ENCODE data around the gene CDK2.
A peak's percentile ranks its signal among the peaks of the same experiment; 100 is the strongest.

Gene CDK2

DNA sequence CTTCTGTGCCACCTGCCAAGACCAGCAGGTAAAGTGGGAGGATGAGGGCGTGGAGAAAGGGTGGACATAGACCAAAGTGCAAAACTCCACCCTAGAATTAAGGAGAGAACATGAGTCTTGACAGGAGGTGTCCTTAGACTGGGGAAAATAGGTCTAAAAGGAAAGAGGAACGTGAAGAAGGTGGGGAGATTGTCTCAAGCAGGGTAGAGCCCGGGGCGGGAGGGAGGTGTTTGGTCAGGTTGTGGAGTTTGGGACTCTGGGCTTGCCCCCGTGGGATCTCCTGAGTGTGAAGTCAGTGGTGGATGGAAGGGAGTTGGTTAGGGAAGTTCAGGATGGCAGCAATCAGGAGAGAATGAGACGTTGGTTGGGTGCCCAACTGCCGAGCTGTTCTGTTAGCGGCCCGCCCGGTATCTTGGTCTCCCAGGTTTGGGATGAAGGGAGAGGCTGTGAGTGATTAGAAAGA is 35.3 kb upstream of the CDK2 start:
- no peaks in the 10 kb centered on the region for H3K27me3 ChIP-seq (ENCODE audit: control insufficient read depth, insufficient read depth, low read length)
- H3K9me3 ChIP-seq (replicated peaks; ENCODE audit: low read length) = no peaks in the 10 kb centered on the region
- H3K4me1 ChIP-seq (ENCODE audit: control insufficient read depth, insufficient read depth, low read length) = peaks cover 37% of the 10 kb centered on the region
- H3K9ac ChIP-seq (ENCODE audit: low read depth, low read length) = peak overlapping the region; percentile 87
- H3K4me3 ChIP-seq (ENCODE audit: low read length) = peak overlapping the region; percentile 89
- peak overlapping the region; percentile 96 for H3K4me2 ChIP-seq (ENCODE audit: low read length)
- H3K36me3 ChIP-seq (ENCODE audit: insufficient read depth, low read length) = no peaks in the 10 kb centered on the region

- no peaks in the 10 kb centered on the region for H3K36me3 ChIP-seq (ENCODE audit: insufficient read depth, low read length)
- peak overlapping the region; percentile 87 for H3K9ac ChIP-seq (ENCODE audit: low read depth, low read length)
- no peaks in the 10 kb centered on the region for H3K9me3 ChIP-seq (replicated peaks; ENCODE audit: low read length)
- H3K4me3 ChIP-seq (ENCODE audit: low read length) = peak overlapping the region; percentile 89
- peaks cover 37% of the 10 kb centered on the region for H3K4me1 ChIP-seq (ENCODE audit: control insufficient read depth, insufficient read depth, low read length)
- H3K27me3 ChIP-seq (ENCODE audit: control insufficient read depth, insufficient read depth, low read length) = no peaks in the 10 kb centered on the region
- H3K4me2 ChIP-seq (ENCODE audit: low read length) = peak overlapping the region; percentile 96
These were observed 34.7 kb upstream of the CDK2 start for GRCh38 chr12:55931780-55932550.

- H3K4me1 ChIP-seq (ENCODE audit: control insufficient read depth, insufficient read depth, low read length) = peaks cover 38% of the 10 kb centered on the region
- peak overlapping the region; percentile 87 for H3K9ac ChIP-seq (ENCODE audit: low read depth, low read length)
These were observed 34.1 kb upstream of the CDK2 start for GRCh38 chr12:55932551-55932910.

DNA sequence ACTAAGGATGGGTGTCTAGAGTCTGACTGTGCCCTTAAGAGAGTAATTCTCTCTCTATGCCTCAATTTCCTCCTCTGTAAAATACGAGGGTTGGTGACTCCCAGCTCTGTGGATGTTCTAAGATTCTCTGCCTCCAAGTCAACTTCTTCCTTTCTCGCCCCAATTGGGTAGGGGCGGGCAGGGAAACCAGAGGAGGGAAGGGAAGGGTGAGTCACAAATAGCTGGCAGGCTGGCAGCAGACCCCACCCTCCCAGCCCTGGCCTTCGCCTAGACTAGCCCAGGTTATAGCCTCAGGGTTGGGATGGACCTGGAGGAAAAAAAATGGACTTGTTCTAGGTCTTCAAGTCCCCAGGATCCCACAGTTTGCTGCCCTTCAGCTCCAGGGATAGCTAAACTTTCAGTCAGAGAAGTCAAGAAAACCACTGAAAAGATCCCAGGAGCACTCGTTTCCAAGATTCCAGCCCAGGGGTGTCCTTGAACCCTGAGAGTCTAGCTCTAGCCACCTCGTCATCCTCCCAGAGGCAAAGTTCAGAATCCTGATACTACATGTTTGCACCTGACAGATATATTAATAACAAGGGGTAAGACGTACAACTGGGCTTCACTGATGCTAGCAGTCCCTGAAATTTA is 33.3 kb upstream of the CDK2 start:
- Histone ChIP-seq H3K4me2 (ENCODE audit: low read length) (peak overlapping the region; percentile 96), H3K27me3 (ENCODE audit: control insufficient read depth, insufficient read depth, low read length) (no peaks in the 10 kb centered on the region), H3K9me3 (replicated peaks; ENCODE audit: low read length) (no peaks in the 10 kb centered on the region), H3K36me3 (ENCODE audit: insufficient read depth, low read length) (no peaks in the 10 kb centered on the region), H3K4me1 (ENCODE audit: control insufficient read depth, insufficient read depth, low read length) (peaks cover 45% of the 10 kb centered on the region), H3K9ac (ENCODE audit: low read depth, low read length) (peak overlapping the region; percentile 87), H3K4me3 (ENCODE audit: low read length) (peak overlapping the region; percentile 89)

More at GRCh38 chr12:55932551-55932910, 34.1 kb upstream of the CDK2 start:
- Histone ChIP-seq H3K27me3 (ENCODE audit: control insufficient read depth, insufficient read depth, low read length) (no peaks in the 10 kb centered on the region), H3K36me3 (ENCODE audit: insufficient read depth, low read length) (no peaks in the 10 kb centered on the region), H3K4me2 (ENCODE audit: low read length) (peak overlapping the region; percentile 96), H3K9me3 (replicated peaks; ENCODE audit: low read length) (no peaks in the 10 kb centered on the region), H3K4me3 (ENCODE audit: low read length) (peak overlapping the region; percentile 89)

DNA sequence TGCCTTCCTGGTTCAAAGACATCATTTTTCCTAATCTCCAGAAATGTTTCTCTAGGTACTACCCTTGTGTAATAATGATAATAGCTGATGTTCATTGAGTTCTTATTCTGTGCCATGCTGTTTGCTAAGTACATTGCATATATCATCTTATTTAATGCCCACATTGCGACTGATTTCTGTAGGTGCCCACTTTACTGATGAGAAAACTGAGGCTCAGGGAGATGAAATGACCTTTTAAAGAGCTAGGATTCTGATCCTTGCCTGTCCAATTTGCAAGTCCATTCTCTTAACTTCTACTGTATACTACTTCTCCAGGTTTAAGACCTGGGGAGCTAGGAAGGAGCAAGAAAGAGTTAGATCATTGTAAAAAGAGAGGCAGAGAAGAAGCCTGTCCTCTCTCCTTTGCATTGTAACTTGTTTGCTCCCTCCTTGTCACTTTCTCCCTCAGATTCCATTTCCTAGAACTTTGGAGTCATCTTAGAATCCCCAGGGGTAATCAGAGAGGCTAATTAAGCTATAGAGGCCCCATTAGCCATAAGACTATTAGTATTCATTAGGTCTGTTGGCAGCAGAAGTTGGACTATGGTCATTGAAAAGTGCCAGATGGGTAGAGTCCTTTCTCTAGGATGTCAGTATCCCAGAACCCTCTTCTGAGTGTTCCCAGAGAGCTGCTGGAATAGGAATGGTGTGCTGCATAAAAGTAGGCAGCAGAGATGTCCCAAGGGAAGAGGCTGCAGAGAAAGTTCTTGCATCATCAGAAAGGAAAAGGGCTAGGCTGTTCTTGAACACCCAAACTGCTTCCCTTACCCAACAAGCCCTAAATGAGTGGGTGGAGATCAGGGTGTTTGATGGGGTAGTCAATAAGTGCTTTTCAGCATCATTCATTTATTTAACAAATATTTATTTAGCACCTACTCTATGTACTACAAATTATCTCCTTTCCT is 32.6 kb upstream of the CDK2 start:
- Histone ChIP-seq H3K27me3 (ENCODE audit: control insufficient read depth, insufficient read depth, low read length) (no peaks in the 10 kb centered on the region), H3K36me3 (ENCODE audit: insufficient read depth, low read length) (peaks cover 6% of the 10 kb centered on the region), H3K4me2 (ENCODE audit: low read length) (peak overlapping the region; percentile 96), H3K4me3 (ENCODE audit: low read length) (peak overlapping the region; percentile 89), H3K9ac (ENCODE audit: low read depth, low read length) (no peak overlapping the region), H3K9me3 (replicated peaks; ENCODE audit: low read length) (no peaks in the 10 kb centered on the region), H3K4me1 (ENCODE audit: control insufficient read depth, insufficient read depth, low read length) (peaks cover 46% of the 10 kb centered on the region)

GRCh38 chr12:55934773-55935172 is 31.9 kb upstream of the CDK2 start:
- H3K27me3 ChIP-seq (ENCODE audit: control insufficient read depth, insufficient read depth, low read length) = no peaks in the 10 kb centered on the region
- no peak overlapping the region for H3K4me3 ChIP-seq (ENCODE audit: low read length)
- peaks cover 47% of the 10 kb centered on the region for H3K4me1 ChIP-seq (ENCODE audit: control insufficient read depth, insufficient read depth, low read length)
- peaks cover 9% of the 10 kb centered on the region for H3K36me3 ChIP-seq (ENCODE audit: insufficient read depth, low read length)
- no peaks in the 10 kb centered on the region for H3K9me3 ChIP-seq (replicated peaks; ENCODE audit: low read length)
- no peak overlapping the region for H3K9ac ChIP-seq (ENCODE audit: low read depth, low read length)
- no peak overlapping the region for H3K4me2 ChIP-seq (ENCODE audit: low read length)

DNA sequence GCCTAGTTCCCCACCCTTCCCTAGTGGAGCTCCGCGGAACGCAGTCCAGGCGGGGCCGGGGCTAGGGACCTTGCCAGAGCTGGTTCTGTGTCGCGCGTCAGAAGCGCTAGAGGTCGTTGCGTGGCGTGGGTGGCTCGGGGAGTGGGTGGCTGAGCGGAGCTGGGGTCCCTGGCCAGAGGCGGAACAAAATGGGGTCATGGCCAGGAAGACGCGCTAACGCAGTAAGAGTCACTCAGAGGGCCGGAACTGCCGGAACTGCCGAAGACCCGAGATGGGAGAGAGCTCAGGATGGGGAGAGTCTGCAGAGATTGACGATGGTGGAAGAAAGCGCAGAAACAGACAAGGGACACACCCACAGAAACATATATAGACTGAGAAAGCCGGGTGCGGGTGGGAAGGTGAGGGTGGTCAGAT is 30.9 kb upstream of the CDK2 start:
- Histone ChIP-seq H3K4me2 (ENCODE audit: low read length) (no peak overlapping the region), H3K9me3 (replicated peaks; ENCODE audit: low read length) (no peaks in the 10 kb centered on the region), H3K4me3 (ENCODE audit: low read length) (no peak overlapping the region), H3K9ac (ENCODE audit: low read depth, low read length) (no peak overlapping the region), H3K27me3 (ENCODE audit: control insufficient read depth, insufficient read depth, low read length) (no peaks in the 10 kb centered on the region), H3K4me1 (ENCODE audit: control insufficient read depth, insufficient read depth, low read length) (peaks cover 46% of the 10 kb centered on the region), H3K36me3 (ENCODE audit: insufficient read depth, low read length) (peaks cover 13% of the 10 kb centered on the region)

GRCh38 chr12:55937981-55938380 is 28.6 kb upstream of the CDK2 start:
- Histone ChIP-seq H3K9ac (ENCODE audit: low read depth, low read length) (peak overlapping the region; percentile 15), H3K36me3 (ENCODE audit: insufficient read depth, low read length) (peaks cover 35% of the 10 kb centered on the region), H3K4me3 (ENCODE audit: low read length) (no peak overlapping the region), H3K9me3 (replicated peaks; ENCODE audit: low read length) (no peaks in the 10 kb centered on the region), H3K27me3 (ENCODE audit: control insufficient read depth, insufficient read depth, low read length) (no peaks in the 10 kb centered on the region), H3K4me2 (ENCODE audit: low read length) (no peak overlapping the region), H3K4me1 (ENCODE audit: control insufficient read depth, insufficient read depth, low read length) (peaks cover 30% of the 10 kb centered on the region)

DNA sequence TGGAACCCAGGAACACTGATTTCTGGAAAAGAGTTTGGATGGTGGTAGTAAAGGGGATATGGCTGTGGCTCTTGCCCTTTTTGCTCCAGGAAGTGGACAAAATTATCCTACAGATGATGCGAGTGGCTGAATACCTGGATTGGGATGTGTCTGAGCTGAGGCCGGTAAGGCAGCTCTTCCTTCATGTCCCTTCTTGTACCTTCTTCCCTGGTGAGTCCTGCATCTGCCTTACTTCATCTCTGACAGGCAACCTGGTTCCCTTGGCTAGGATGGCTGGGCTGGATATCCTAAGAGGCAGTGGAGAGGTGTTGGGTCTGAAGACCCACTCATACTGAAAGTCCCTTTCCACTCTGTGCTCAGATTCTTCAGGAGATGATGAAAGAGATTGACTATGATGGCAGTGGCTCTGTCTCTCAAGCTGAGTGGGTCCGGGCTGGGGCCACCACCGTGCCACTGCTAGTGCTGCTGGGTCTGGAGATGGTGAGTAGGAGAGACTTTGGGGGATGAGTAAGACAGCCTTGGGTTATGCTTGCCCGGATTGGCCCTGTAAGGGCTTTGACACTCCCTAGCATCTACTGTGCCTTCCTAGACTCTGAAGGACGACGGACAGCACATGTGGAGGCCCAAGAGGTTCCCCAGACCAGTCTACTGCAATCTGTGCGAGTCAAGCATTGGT is 27.7 kb upstream of the CDK2 start:
- H3K4me3 ChIP-seq (ENCODE audit: low read length) = no peak overlapping the region
- no peaks in the 10 kb centered on the region for H3K27me3 ChIP-seq (ENCODE audit: control insufficient read depth, insufficient read depth, low read length)
- no peak overlapping the region for H3K4me2 ChIP-seq (ENCODE audit: low read length)
- peaks cover 40% of the 10 kb centered on the region for H3K36me3 ChIP-seq (ENCODE audit: insufficient read depth, low read length)
- peaks cover 20% of the 10 kb centered on the region for H3K4me1 ChIP-seq (ENCODE audit: control insufficient read depth, insufficient read depth, low read length)
- H3K9me3 ChIP-seq (replicated peaks; ENCODE audit: low read length) = no peaks in the 10 kb centered on the region
- H3K9ac ChIP-seq (ENCODE audit: low read depth, low read length) = no peak overlapping the region

DNA sequence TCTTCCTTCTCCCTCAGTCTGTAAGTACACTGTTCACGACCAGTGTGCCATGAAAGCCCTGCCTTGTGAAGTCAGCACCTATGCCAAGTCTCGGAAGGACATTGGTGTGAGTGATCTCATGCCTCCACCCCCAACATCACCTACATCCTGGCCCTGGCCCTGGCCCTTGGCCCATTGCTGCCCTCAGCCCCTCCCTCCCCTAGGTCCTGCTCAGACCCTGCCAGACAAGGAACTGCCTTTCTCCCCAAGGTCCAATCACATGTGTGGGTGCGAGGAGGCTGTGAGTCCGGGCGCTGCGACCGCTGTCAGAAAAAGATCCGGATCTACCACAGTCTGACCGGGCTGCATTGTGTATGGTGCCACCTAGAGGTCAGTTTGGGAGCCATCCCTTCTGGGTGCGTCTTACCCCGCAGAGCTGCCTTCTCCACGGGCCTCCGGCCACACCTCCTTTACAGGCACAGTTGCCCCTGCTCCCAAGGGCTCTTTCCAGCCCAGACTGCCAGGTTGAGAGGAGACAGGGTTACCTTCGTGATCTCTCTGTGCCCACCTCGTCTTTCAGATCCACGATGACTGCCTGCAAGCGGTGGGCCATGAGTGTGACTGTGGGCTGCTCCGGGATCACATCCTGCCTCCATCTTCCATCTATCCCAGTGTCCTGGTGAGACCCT is 26.4 kb upstream of the CDK2 start:
- no peaks in the 10 kb centered on the region for H3K27me3 ChIP-seq (ENCODE audit: control insufficient read depth, insufficient read depth, low read length)
- H3K4me3 ChIP-seq (ENCODE audit: low read length) = no peak overlapping the region
- H3K9ac ChIP-seq (ENCODE audit: low read depth, low read length) = no peak overlapping the region
- H3K9me3 ChIP-seq (replicated peaks; ENCODE audit: low read length) = no peaks in the 10 kb centered on the region
- H3K36me3 ChIP-seq (ENCODE audit: insufficient read depth, low read length) = peaks cover 49% of the 10 kb centered on the region
- H3K4me1 ChIP-seq (ENCODE audit: control insufficient read depth, insufficient read depth, low read length) = peaks cover 17% of the 10 kb centered on the region
- peak overlapping the region; percentile 32 for H3K4me2 ChIP-seq (ENCODE audit: low read length)

All from skeletal muscle satellite cell (primary cell).